Femur (tissue), 1 donor: ENCODE results near the gene TACR1.

Experiments used
- DNase-seq: peaks from one replicate; pipeline ENCODE4 v3.0.0-alpha.2; 2017

Gene TACR1

DNA sequence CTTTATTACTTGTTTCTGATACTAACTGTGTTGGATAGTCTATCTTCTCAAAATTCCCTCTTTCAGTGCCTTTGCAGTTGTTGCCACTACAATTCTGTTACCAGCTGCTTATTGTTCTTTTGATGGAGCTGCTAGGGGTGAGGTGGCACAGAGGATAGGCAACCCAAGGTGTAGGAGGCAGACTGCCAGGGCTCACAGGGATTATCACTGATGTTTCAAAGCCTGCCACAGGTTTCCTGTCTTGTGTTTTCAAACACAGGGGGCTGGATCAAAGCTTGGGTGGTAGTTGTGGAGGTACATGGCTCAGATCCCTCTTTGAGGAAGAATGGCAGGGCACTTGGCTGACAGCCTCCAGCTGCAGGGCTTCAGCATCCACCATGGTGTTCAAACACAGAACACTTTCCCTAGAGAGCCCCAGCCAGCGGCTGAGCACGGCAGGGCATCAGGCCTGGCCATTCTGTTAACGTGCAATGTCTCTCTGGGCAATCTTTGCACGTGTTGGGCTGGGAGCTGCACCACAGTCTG lies 153.7 kb downstream of the TACR1 start:
- DNase-seq: no peak

DNA sequence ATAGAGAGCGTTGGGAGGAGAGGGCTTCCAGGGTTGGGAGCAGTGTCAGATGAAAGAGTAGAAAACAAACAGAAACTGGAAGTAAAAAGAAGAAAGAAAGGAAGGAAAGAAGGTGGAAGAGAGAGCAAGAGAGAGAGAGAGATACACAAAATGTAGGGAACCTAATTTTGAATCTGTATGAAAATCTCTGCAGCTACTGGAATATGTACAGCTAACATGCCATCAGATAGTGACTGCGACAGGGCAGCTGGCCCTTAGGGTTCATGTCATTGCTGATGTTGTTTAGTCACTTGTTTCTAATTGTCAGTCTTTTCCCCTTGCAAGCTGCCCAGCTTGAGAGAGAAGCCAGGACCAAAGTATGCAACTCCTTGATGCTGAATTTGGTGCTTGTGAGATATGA lies 155.0 kb downstream of the TACR1 start:
- DNase-seq: no peak

DNA sequence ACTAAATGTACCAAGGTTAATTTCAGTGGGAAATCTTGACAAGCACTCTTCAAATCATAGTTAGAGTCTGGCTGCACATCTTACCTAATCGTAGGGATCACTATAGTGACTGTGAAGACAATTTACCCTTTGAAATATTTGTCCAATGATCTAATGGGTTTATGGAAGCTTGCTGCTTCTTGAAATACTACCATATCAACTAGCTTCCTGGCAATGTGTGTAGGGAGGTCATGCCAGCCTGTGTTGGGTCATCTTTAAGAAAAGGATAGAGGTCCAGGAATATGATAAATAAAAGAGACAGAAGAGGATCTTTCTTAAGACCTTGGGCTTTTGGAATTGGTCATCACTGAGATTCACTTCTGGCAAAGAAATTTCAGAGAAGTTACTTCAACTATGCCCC lies 156.5 kb downstream of the TACR1 start:
- DNase-seq: no peak

DNA sequence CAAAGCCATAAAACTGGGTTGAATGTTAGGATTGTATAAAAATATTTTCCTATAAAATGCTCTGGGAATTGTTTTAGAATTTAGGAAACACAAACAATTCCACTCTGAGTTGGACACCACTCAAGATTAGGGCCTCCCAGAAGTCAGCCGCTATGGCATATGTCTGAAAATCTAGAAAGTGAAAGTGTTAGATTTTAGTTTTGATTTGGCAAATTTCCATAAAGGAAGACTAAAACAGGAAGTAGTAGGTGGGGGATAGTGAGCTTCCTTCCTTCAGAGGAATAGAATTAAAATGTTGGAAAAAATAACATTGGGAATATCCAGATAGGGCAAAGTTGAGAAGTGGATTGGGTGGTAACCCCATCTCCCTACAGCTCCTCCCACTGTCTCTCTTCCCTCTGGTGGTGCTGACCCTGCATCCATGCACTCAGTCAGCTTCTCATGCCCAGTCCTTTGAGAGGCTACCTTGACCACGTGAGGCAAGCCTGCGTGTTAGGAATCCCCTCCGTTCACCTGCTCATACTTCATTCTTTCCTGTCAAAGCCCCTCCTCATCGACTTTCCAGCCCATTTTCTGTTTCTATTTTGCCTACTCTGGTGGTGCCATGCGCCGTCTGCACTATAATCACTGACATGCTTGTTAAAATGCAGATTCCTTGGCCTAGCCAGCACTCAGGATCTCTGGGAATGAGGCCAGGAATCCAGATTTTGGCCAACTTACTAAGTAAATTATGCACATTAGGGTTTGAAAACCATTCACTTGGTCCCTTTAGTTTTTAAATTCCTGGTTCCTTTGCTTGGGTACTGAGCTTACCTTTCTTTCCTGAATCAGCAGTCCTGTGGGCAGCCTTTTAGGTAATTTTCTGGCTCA lies 157.4 kb downstream of the TACR1 start:
- DNase-seq: no peak

DNA sequence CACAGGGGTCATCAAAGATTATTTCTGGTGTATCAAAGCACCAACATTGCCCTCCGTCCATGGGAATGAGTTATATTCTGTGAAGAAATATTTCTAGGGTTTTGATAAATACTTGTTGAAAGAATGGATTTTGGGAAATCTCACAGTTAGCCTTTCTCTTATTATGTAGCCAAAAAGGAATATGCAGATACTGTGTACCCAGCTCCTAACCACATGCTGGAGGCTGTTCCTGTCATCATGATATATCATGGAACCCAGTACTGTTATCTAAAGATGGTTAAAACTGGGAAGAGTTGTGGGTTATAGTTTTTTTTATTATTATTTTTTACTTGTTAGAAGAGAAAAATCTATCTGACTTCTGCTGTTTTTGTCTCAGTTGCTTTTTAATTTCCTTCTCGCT lies 158.1 kb downstream of the TACR1 start:
- no peak for DNase-seq

DNA sequence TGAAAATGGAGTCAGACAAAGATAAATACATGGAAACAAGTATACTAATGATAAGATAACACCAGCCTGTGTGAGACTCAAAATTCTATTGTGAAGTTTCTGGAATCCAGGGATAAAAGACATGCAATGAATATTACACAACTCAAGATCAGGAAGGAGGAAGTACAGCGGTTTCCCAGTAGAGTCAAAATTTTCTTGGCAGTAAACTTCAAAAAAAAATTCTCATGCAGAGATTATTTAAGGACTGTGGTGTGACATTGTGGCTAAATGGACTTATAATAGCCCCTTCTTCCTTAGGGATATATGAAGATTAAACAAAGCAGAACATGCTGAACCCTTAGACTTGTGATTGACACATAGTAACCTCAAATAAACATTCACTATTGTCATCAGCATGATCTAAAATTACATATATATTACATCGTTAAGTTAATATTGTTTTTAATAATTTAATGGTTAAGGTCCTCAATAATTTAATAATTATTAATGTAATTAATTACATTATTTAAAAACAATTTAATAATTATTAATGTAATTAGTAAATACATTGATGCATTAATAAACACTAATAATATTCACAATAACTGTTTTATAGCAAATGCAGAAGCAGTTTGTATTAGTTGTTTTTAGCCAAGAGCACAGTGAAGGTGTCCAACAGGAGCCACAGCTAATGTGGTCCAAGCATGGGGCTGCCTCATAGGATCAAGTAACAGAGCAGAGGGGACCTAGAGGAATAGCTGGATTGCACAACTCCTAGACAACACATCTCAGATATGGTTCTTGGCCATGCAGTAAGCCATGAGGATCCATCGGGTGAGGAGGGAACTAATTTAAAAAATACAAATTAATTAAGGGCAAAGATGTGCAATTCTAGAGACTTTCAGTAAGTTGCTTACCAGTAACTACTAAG lies 163.6 kb downstream of the TACR1 start:
- no peak for DNase-seq

- DNase-seq: no peak
Observed at GRCh38 chr2:75033516-75033915, 165.8 kb downstream of the TACR1 start.

DNA sequence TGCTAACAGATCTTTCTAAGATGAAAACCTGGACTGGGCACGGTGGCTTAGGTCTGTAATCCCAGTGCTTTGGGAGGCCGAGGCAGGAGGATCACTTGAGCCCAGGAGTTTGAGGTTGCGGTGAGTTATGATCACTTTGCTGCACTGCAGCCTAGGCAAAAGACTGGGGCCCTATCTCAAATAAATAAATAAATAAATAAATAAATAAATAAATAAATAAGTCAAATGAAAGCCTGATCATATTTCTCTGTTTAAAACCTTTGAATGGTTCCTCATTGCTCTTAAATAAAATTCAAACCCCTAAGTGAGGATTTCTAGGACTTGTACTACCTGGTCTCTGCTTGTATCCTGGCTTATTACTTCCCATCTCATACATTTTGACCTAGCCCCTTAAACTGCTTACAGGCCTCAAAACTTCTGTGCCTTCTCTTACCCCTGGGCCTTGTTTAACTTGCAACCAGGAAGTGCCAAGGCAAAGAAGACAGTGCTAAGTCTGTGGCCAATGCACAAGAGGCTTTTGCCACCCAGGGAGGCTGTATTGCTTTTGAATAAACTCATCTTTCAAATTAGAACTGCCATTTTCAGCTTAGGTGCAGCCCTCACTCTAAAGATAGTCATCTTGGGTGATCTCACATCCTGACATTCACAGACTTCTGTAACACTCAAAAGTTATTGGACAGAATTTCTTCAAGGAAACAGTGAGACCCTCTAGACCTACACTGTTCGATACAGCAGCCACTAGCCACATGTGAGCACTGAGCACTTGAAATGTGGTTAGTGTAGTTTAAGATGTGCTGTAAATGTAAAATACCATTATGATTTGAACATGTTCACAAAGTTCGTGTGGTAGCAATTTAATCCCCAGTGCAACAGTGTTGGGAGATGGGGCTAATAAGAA lies 167.2 kb downstream of the TACR1 start:
- no peak for DNase-seq

DNA sequence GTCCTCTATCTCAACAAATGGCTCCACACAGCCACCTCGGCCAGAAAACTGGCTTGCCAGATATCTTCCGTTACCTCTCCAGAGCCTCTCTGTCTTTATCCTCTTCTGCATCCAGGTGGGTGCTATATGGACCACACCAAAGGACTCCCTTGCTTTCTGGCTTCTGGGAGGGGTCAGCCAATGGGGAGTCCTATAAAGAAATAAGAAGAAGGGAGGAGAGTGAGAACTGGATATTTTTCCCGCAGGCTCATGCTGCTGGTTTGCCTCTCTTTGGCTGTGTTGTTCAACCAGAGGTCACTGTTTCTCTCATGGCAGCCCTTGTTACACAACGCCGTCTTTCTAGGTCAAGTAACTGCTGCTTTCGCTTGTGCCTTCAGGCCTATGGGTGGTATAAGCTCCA lies 168.1 kb downstream of the TACR1 start:
- no peak for DNase-seq

GRCh38 chr2:75030218-75031009 lies 168.9 kb downstream of the TACR1 start:
- no peak for DNase-seq

DNA sequence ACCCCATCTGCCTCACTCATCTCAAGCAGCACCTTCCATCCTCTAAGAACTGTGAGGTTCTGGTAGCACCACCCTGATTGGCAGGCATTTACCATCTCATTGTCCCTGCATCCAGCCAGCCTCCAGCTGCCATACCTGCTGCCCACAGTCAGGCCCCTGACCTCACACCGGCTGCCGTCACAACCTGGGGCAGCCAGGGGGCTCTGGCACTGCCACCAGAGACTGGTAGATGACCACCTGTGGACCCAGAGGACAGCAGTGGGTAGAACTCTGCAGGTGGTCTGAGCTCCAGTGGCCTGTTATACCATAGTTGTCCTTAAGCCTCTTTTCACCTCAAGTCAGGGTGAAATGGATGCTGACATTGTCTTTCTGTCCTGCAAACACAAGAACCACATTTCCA lies 171.4 kb downstream of the TACR1 start:
- DNase-seq: no peak

- DNase-seq: no peak
Observed at GRCh38 chr2:75025633-75026380, 173.5 kb downstream of the TACR1 start.

- no peak for DNase-seq
Observed at GRCh38 chr2:75025216-75025615, 174.1 kb downstream of the TACR1 start.

DNA sequence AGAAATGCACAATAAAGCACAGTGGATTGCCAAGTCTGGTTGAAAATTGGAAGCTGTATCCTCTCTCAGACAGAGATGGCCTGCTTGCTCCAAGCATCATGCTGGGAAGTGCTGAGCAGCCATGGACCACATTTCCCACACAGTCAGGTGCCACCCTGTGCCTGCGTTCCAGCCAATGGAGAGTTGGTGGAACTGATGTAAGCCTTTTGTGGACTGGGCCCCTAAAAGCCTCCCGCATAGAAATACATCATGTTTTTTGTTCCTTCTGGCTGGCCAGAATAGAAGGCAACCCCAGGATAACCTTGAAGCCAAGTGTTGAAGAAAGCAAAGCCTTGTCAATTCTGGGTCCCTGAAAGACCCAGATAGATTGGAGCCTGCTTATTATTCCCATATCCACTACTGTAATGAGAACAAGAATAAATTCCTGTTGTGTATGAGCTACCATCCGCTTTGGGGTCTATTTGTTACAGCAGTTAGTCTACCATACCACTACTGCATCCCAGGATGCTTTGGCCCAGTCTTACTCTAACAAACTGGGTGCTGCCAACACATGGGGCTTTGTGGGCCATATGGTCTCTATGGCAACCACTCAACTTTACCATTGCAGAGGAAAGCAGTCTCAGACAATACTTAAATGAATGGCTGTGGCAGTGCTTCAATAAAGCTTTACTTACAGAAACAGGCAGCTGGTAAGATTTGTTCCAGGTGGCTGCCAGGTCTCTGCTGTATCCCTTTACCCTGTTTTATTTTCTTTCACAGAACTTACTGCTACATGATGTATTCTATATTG lies 175.5 kb downstream of the TACR1 start:
- no peak for DNase-seq

- DNase-seq: no peak
Observed at GRCh38 chr2:75022516-75022915, 176.8 kb downstream of the TACR1 start.

- no peak for DNase-seq
Observed at GRCh38 chr2:75021672-75022071, 177.6 kb downstream of the TACR1 start.

DNA sequence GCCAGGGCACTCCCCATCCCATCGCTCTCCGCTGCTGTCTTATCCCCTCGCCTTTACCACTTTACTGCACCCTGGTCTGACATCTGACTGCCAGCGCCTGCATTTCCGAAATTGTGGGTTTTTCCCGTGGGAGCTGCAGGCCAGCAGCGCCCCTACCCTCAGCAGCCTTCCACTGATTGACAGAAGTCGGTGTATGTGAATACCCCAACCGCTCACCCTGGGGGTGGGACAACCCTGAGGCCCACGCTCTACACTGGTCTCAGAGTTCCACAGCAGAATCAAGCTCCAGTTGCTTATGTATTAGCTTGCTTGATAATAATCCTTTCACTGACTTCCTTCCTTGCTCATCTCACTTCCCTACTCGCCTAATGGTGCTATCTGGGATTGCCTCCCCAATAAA lies 178.8 kb downstream of the TACR1 start:
- DNase-seq: no peak

DNA sequence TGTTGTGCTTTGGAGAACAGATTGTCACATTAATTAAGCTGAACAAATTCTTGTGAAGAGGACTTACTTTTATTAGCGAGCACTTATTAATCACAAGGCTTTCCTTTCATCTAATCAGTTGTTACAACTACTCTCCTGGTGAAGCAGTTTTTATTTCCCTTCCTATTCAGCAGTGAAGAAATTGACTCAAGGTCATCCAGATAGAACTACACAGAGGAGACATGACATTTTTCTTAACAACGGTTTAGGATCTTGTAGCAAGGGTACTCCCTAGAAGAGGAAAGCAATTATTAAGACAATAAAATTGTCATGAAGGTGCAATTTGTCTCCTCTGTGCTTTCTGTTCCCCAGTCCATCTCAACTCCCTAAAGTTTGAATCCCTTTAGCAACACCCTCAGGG lies 179.5 kb downstream of the TACR1 start:
- no peak for DNase-seq

DNA sequence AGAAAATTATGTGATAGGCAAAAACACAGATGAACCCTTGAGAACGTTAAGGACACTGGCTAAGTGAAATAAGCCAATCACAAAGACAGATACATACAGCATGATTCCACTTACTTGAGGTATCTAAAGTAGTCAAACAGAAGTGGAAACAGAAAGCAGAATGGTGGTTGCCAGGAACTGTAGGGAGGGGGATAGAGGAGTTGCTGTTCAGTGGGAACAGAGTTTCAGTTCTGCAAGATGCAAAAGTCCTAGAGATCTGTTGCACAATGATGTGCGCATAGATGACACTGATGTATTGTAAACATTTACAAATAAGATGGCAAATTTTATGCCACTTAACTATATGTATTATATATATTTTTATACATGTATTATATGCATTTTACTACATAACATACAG lies 181.2 kb downstream of the TACR1 start:
- no peak for DNase-seq

DNA sequence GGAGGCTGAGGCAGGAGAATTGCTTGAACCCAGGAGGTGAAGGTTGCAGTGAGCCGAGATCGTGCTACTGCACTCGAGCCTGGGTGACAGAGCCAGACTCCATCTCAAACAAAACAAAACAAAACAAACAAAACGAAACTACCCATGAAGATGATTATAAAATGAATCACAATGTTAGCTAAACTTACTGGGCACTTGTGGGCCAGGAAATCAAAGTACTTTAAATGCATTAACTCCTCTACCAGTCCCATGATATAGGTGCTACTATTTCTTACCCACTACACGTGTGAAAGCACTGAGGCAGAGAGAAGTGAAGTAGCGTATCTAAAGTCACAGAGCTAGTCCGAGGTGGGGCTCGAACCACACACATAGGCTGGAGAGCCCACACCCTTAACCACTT lies 187.2 kb downstream of the TACR1 start:
- no peak for DNase-seq
